Right lung (tissue), 5 donors: ENCODE results near the gene ABHD16B. TPM values are rescaled to one million over a fixed set of nuclear protein-coding genes. Genes with fewer than 3 reads are reported as not detected.
A peak's percentile ranks its signal among the peaks of the same experiment; 100 is the strongest.
"Not testable (repeated sequence)": the region's sequence is repeated elsewhere in the genome, so short reads cannot be mapped to it uniquely, and the experiment has no call there.

Experiments used
- DNase-seq, 2 donors: peaks; one replicate each; pipeline ENCODE4 v3.0.0-alpha.2; 2013
- polyA plus RNA-seq, 5 donors: library from polyadenylated mRNA; unstranded; fragments of 120-200 nt; gene quantifications; one replicate each; pipeline versions ENCODE4 v1.2.1 to v1.2.3, GENCODE V29; 2013; ENCODE audit warnings: inconsistent platforms in 1 of 5, low replicate concordance in 1 of 5; ENCODE audit not compliant: insufficient read length in 5 of 5, insufficient read depth in 1 of 5

Gene ABHD16B
- polyA plus RNA-seq, 5 donors = not detected

DNA sequence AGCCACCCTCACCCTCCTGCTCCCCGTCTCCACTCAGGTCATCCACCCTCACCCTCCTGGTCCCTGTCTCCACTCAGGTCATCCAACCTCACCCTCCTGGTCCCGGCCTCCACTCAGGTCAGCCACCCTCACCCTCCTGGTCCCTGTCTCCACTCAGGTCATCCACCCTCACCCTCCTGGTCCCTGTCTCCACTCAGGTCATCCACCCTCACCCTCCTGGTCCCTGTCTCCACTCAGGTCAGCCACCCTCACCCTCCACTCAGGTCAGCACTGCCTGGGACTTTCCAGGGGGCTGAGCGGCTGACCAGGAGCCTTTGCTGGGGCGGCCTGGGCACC, 7.6 kb upstream of the ABHD16B start:
- DNase-seq = not testable (repeated sequence)

DNA sequence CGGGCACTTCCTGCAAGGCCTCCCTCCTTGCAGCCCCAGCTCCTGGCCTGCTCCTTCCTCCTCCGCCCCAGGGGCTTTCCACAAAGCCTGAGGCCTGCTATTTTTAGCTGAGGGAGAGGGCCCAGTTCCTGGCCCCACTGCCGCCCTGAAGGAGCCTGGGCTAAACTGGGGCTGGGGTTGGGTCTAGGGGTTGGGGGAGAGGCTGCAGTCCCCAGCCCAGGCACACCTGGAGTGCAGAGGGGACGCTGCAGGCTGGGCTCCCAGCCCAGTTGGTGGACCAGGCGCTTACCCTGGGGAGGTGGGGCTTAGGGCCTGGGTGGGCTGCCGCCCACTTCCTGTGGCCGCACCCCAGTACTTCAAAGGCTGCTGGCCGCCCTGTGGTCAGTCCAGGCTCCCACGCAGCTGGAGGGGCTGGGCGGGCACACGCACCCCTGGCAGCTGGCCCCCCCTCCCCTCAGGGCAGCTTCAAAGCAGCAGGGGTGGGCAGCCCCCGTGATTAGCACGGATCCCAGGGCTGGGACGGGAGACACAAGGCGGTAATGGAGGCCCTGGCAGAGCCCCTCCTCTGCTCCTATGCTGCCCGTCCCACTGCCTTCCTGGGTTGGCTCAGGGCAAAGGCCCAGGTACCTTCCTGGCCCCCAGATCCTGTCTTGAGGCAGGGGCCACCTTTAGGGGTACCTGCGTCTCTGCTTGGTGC, 7.1 kb upstream of the ABHD16B start:
- peak in 1 of 2 donors; percentile 45 for DNase-seq

DNA sequence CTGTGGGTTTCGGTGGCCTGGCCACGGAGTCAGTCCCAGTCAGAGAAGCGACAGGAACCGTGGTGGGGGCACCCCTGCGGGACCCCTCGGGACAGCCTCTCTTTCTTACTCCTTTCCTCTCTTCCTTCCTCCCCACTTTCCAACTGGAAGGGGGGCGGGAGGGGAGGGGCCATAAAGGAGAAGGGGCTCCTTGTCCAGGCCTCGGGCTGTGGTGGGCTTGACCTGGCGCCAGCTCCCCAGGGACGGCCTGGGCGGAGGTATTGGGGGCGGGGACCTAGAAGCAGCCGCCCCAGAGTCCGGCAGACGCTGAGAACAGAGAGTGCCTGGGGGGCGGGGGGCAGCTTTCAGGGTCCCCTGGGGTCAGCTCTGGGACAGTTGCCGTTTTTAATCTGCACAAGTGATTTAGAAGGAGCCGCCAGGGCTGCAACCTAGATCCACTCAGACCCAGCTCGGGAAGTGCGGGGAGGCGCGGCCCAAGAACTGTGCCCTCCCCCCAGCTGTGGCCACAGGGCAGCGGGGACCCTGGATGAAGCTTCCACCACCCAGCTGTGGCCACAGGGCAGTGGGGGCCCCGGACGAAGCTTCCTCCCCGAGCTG, 6.4 kb upstream of the ABHD16B start:
- DNase-seq = peak in 1 of 2 donors; percentile 33

DNA sequence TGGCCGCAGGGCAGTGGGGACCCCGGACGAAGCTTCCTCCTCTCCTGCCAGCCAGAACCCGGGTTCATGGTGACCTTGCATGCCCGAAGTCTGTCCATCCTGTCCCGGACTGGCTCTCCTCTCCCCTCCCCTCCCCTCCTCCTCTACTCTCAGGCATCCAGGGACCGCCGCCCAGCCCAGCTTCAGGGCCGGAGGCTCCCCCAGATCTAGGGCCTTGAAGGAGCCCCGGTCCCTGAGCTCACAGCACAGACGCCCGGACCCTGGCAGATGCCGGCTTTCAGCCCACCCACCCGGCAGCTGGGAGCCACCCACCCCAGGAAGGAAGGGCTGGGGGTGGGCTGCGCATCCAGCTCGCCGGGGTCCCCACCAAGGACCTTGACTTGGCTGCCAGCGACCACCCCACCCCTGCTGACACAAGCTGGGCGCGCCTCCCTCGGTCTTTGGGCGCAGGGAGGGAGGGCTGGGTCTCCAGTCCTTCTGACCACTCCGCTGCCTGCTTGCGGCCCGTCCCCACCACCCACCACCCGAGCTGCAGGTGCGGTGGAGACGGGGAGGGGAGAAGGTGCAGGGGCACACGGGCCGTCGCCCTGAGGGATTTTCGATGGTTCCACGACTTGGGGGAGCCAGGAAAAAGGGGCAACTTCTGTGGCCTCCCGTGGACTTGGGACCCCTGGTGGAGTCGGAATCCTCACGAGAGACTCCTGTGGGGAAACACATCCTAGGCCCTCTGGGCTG, 5.8 kb upstream of the ABHD16B start:
- DNase-seq = no peak

DNA sequence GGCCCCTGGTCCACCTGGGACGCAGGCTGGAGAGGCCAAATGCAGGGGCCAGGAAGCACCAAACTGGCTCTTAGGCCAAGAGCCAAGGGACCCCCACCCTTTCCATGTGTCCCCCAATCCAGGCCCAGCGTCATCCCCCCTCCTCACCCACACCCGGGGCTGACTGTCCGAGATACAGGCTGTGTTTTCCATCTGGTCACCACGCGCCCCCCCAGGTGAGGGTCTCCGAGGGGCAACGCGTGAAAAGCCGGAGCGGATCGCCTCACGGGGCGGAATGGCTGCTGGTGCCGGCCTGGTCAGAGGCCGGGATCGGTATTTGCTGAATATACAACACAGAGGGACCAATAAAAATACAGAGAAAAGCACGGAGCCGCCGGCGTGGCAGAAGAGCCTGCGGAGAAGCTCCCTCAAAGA, 5.2 kb upstream of the ABHD16B start:
- no peak for DNase-seq

DNA sequence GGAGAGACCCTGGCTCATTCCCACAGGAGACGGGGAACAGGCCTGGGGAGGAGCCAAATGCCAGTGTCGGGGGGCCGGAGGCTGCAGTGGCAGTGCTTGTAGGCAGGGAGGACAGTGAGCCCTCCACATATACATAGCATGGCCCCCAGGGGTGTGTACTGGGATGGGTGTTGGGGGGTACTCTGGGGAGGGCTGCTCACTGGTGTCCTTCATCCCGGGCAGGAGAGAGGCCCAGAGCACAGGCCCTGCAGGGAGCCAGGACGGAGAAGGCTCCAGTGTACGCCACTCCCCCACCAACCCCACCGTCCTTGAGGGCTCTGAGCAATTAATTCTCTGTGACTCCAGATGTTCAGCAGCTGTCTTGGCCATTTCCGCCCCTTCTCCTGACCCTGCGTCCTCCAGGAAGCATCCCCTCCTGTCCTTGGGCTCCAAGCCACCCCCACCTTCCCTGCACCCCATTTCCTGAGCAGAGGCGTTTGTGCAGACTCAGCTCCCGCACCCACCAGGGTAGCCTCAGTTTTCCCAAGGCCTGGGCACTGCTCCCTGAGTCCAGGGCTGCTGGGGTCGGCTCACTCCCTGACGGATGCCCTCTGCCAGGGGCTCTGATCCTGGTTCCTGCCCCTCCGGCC, 3.4 kb upstream of the ABHD16B start:
- peak in 1 of 2 donors; percentile 75 for DNase-seq

DNA sequence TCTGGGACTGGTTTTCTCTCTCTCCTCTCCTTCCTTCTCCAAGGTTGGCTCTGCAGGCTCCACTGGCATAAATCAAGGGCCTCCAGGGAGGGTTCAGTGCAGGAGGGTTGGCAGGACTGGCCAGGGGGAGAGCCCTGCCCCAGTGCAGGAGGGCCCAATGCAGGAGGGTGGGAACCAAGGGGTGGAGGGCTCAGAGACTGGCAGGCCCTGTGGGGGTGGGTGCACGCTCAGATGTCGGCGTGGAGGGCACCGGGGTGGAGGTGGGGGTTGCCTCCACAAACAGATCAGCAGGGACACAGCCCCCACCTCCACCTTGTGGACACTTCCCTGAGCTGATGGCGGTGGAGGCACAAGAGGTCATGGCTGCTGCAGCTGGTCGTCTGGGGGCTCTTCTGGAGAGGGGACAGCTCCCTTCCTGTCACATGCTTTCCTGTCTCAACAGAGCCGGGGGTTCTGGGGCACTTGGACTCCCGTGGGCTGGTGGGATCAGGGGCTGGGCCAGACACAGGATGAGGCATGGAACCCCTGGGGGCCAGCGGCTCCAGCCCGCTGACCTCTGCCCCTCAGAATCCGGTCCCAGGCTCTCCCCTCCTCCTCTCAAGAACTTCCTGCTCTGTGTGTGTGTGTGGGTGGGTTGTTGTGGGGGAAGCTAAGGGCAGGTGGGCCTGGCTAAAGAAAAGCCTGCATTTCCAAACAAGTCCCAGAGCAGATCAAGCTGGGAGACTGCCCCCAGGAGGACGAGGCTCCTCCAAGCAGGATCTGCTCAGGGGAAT, 2.7 kb upstream of the ABHD16B start:
- peak in 1 of 2 donors; percentile 64 for DNase-seq

- DNase-seq = no peak
These were observed 2.1 kb upstream of the ABHD16B start for GRCh38 chr20:63859166-63859699.

- no peak for DNase-seq
These were observed 810 bp upstream of the ABHD16B start for GRCh38 chr20:63860325-63861051.

- no peak for DNase-seq
These were observed 943 bp downstream of the ABHD16B start for GRCh38 chr20:63861981-63862901.

DNA sequence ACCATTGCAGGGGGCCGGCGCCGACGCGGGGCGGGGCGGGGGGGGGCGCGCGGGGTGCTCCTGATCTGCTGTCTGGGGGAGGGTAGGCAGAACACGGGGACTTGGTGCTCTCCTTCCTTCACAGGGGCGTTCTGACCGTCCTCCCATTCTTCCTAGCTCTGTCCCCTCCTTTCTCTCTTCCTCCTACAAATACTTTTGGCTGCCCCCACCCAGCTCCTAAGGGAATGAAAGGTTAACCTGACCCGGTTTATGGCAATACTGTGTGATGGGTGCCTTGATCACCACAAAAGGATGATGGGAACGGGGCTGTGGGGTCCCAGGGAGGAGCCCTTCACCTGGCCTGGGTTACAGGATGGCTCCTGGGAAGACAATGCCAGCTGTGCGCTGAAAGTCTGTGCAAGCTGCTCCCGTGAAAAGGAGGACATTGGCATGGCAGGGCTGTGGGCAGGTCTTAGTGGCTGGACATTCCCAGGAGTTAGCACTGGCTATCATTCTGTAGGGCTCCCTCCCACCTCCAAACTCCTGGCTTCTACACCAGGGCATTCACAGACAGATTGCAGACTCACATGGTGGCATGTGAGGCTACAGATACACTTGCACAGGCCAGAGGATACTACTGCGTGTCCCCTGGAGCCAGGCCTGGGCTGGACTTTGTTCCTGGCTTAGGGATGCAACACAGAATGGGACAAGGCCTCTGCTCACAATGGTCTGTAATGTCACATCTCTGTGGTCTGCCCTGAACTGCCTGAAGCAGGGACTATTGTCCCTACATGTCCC, 1.9 kb downstream of the ABHD16B start:
- DNase-seq = no peak

DNA sequence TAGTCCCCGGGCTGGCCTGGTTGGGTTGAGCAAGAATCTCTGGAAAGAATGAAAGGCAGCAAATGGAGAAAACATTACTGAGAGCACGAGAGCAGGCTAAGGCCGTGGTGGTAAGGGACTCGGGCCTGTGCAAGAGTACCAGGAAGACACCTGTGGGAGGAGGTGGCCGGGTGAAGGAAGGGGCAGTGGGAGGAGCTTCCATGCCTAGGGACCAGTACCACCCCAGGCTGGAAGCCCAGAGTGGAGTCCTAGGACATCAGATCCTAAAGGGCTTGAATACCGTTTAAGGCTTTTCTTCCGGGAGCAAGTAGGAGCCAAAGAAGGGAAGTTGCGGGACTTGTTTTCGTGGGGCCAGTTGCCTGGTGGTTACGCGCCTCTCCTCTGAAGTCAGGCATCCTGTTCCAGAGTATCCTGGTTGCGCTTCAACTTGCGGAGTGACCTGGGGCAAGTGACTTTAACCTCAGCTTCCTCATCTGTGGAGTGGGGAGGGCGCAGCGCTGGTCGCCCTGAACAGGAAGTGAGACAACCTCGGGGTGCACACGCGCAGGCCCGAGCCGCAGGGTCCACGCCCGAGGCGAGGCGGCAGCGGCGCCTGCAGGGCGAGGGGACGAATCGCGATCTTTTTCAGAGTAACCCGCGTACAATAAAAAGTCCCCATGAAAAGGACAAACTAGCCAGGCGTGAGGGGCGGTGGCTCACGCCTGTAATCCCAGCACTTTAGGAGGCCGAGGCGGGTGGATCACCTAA, 2.7 kb downstream of the ABHD16B start:
- peak; percentile 69 to 75 for DNase-seq

- DNase-seq = peak in 1 of 2 donors; percentile 20
These were observed 3.3 kb downstream of the ABHD16B start for GRCh38 chr20:63864545-63864977.

DNA sequence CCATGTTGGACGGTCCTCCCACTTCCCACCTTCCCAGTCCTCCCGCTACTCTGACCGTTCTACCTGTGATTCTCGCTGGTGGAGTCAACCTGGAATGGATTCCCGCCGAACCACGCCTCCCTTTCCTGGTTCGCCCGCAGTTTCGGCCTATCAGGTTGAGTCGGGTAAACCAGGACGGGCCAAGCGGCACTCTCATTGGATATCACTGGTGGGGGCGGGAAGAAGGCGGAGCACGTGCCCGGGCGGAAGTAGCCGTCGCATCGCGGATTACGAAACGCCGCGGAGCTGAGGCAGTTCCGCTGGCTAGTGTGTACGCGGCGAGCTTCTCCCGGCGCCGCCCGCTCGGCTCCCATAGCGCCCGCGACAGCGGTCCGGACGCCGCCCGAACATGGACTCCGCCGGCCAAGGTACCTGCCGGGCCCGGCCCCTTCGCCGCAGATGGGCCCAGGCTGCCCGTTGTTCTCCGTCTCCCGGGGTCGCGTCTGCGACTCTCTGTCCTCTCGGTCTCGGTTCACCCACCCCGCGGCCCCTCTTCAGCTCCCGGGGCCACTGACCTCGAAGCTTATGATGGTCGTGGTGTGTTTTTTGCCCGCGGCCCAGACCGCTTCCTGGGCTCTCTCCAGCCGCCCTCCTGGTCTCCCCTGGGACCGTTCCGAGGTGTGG, 3.8 kb downstream of the ABHD16B start, which contains the start of gene TPD52L2:
TSS of gene TPD52L2 (plus strand) at position 293 of the 663 bp plus-strand sequence. CDS start at position 389, 96 bp downstream.
- DNase-seq = peak; percentile 97

DNA sequence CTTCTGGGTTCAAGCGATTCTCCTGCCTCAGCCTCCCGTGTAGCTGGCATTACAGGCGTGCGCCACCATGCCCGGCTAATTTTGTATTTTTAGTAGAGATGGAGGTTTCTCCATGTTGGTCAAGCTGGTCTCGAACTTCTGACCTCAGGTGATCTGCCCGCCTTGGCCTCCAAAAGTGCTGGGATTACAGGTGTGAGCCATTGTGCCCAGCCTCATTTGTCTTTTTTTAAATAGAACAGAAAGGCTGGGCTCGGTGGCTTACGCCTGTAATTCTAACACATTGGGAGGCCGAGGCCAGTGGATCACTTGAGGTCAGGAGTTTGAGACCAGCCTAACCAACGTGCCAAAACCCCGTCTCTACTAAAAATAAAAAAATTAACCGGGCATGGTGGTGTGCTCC, 5.7 kb downstream of the ABHD16B start:
- DNase-seq = not testable (repeated sequence)

- DNase-seq = no peak
These were observed 7.0 kb downstream of the ABHD16B start for GRCh38 chr20:63868264-63868663.

DNA sequence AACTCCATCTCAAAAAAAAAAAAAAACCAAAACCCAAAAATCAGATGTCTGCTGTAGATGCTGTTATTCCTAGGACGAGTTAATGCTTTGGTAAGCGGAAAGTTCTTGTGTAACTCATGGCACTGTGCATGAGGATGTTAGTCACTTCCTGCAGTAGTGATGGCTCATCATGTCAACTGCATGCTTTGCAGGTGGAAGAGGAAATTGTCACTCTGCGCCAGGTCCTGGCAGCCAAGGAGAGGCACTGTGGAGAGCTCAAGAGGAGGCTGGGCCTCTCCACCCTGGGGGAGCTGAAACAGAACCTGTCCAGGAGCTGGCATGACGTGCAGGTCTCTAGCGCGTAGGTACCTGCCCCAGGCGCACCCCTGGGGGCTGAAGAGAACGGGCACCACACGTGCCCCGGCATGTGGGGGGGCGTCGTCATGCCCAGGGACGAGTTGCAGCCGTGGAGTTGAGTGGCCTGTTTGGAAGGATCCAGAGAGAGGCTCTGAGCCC, 12.2 kb downstream of the ABHD16B start:
- peak in 1 of 2 donors; percentile 21 for DNase-seq
